Activated CD4-positive, alpha-beta T cell treated with anti-CD3 and anti-CD28 coated beads, Interleukin-2, amount 10 ng/mL, durations not matched to agents 24 days and 14 days (primary cell): ENCODE data around the gene TCOF1. TPM values are rescaled to one million over a fixed set of nuclear protein-coding genes. Genes with fewer than 3 reads are reported as not detected.

Source experiments
- DNase-seq: peaks from one replicate; pipeline ENCODE4 v3.0.0; 2022
- H3K27ac Mint-ChIP-seq: one replicate; pipeline ENCODE4 v1.8.0; 2022; ENCODE audit warnings: mild to moderate bottlenecking, mixed read lengths
- H3K27me3 Mint-ChIP-seq: one replicate; pipeline ENCODE4 v1.8.0; 2022; ENCODE audit warnings: mixed read lengths
- H3K36me3 Mint-ChIP-seq: one replicate; pipeline ENCODE4 v1.8.0; 2022; ENCODE audit warnings: low read depth, mild to moderate bottlenecking, mixed read lengths
- H3K4me1 Mint-ChIP-seq: one replicate; pipeline ENCODE4 v1.8.0; 2021; ENCODE audit warnings: mixed read lengths
- H3K4me3 Mint-ChIP-seq: one replicate; pipeline ENCODE4 v1.8.0; 2022; ENCODE audit warnings: mild to moderate bottlenecking, moderate library complexity, mixed read lengths
- H3K9me3 Mint-ChIP-seq: one replicate; pipeline ENCODE4 v1.8.0; 2021; ENCODE audit warnings: mixed read lengths
- intact Hi-C: fragments of 100-400 bp; cut with micrococcal nuclease; formaldehyde crosslinking; loops from one replicate; pipeline ENCODE4 v1.15.1; 2023
- total RNA-seq: library from RNA; stranded (reverse); gene quantifications from 2 replicates; pipeline ENCODE4 v1.2.3, GENCODE V29; 2022

Gene TCOF1
- total RNA-seq, 1 donor from 2014 or later: 130 TPM

DNA sequence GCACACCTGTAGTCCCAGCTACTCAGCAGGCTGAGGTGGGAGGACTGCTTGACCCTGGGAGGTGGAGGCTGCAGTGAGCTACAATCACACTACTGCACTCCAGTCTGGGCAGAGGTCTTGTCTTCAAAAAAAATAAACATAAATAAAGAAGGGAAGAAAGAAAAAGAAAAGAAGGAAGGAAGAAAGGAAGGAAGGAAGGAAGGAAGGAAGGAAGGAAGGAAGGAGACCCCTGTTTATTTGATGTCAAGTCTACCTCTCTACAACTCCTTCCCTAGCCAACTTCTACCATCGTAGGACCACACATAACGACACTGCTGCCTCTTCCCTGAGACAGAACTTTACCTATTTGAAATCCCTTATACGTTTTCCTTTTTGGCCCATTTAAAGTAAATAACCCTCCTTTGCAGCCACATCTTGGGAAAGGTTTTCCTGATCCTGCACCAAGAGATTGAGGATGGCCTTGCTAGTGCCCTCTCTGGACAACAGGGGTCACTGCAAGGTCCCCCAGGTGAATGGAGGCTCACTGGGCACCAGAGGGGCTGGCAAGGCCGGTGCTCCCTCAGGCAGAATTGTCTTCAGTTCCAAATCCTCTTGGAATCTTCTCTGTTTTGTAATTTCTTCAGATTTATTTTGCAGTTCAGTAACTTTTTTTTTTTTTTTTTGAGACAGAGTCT, 81.5 kb downstream of the TCOF1 start:
- Mint-ChIP-seq H3K4me1 (peaks cover 8% of the 10 kb centered on the region), H3K4me3 (no peak overlapping the region), H3K9me3 (no peaks in the 10 kb centered on the region), H3K36me3 (peaks cover 13% of the 10 kb centered on the region), H3K27ac (no peak overlapping the region), H3K27me3 (no peaks in the 10 kb centered on the region)
- intact Hi-C loops: loop anchor here (5.0 kb wide), 2 partner anchors 42 to 277 kb away; no protein-coding TSS in a partner anchor
- DNase-seq: no peak

DNA sequence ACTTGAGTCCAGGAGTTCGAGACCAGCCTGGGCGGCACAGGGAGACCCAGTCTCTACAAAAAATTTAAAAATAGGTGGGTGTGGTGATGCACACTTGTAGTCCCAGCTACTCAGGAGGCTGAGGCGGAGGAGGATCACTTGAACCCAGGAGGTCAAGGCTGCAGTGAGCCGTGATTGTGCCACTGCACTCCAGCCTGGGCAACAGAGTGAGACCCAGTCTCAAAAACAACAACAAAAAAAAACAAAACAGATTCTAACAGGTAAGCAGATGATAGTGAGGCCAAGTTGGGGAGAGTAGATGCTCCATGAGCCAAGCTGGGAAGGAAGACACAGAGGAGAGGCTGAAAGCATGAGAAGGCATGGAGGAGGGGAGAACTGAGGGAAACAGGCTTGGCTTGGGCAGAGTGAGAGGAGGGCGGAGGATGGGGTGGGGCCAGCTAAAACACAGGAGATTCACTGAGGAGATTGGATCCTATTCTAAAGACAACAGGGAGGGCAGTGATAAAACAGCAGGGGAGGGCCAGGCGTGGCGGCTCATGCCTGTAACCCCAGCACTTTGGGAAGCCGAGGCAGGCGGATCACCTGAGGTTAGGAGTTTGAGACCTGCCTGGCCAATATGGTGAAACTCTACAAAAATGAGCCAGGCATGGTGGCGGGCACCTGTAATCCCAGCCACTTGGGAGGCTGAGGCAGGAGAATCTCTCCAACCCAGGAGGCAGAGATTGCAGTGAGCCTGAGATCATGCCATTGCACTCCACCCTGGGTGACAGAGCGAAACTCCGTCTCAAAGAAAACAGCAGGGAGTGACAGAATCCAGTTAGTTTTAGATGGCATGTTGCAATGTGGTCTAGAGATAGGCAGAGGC, 83.7 kb downstream of the TCOF1 start:
- no peak overlapping the region for H3K4me3 Mint-ChIP-seq

GRCh38 chr5:150441813-150442698, 84.6 kb downstream of the TCOF1 start:
- Mint-ChIP-seq H3K4me3 (no peak overlapping the region), H3K27ac (no peak overlapping the region), H3K36me3 (peaks cover 41% of the 10 kb centered on the region), H3K27me3 (no peaks in the 10 kb centered on the region), H3K9me3 (no peaks in the 10 kb centered on the region), H3K4me1 (peaks cover 12% of the 10 kb centered on the region)
- intact Hi-C loops: no loop called here
- no peak for DNase-seq

More for the DNA sequence above, 83.7 kb downstream of the TCOF1 start:
- no peaks in the 10 kb centered on the region for H3K9me3 Mint-ChIP-seq
- intact Hi-C loops: no loop called here
- no peak for DNase-seq
- H3K27ac Mint-ChIP-seq: peak overlapping the region; percentile 20
- peaks cover 8% of the 10 kb centered on the region for H3K4me1 Mint-ChIP-seq
- H3K27me3 Mint-ChIP-seq: no peaks in the 10 kb centered on the region
- peaks cover 32% of the 10 kb centered on the region for H3K36me3 Mint-ChIP-seq

DNA sequence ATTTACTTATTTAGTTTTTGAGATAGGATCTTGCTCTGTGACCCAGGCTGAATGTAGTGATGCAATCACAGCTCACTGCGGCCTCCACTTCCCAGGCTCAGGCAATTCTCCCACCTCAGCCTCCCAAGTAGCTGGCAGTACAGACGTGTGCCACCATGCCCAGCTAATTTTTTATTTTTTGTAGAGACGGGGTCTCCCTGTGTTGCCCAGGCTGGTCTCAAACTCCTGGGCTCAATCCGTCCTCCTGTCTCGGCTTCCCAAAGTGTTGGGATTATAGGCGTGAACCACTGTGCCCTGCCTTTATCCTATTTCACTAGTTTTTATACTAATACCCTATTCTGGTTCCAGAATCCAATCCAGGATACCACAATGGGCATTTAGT, 85.2 kb downstream of the TCOF1 start:
- intact Hi-C loops: no loop called here
- no peaks in the 10 kb centered on the region for H3K27me3 Mint-ChIP-seq
- H3K9me3 Mint-ChIP-seq: no peaks in the 10 kb centered on the region
- no peak for DNase-seq
- peaks cover 15% of the 10 kb centered on the region for H3K4me1 Mint-ChIP-seq
- no peak overlapping the region for H3K27ac Mint-ChIP-seq
- no peak overlapping the region for H3K4me3 Mint-ChIP-seq
- H3K36me3 Mint-ChIP-seq: peaks cover 47% of the 10 kb centered on the region

DNA sequence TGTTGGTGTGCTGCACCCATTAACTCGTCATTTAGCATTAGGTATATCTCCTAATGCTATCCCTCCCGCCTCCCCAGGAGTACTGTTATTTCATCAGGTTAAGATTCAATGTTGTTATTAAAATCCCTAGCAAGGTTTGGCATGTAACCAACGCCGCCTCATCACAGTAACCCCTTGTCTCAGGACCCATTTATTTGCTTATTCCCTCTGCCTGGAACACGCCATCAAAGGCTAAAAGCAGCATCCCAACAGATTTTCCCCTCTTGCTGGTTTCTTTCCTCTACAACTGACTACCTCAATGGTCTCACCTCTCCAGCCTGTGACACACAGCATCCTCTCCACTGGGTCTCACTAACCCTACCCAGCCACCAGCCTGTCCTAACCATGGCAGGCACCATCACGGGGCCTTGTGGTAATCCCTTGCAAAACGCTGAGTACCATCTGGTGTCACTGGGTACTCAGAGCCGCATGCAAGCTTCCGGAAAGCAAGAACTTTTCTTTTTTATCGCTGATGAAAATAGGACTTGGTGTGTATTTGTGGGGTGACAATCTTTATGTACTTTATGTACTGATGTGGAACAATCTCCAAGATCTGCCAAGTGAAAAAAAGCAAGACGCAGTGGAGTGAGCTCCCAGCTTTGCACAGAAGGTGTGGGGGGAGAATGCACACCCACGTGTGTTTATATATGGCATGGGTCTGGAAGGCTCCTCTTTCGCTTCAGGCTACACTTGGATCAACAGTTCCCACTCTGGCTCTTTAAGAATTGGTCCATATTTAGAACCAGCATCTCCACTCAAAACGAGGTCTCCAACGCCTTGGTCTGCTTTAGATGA, 86.0 kb downstream of the TCOF1 start:
- Mint-ChIP-seq H3K27me3 (no peaks in the 10 kb centered on the region), H3K36me3 (peaks cover 55% of the 10 kb centered on the region), H3K4me1 (peaks cover 23% of the 10 kb centered on the region), H3K9me3 (no peaks in the 10 kb centered on the region), H3K27ac (peak overlapping the region; percentile 0), H3K4me3 (no peak overlapping the region)
- intact Hi-C loops: no loop called here
- DNase-seq: no peak

DNA sequence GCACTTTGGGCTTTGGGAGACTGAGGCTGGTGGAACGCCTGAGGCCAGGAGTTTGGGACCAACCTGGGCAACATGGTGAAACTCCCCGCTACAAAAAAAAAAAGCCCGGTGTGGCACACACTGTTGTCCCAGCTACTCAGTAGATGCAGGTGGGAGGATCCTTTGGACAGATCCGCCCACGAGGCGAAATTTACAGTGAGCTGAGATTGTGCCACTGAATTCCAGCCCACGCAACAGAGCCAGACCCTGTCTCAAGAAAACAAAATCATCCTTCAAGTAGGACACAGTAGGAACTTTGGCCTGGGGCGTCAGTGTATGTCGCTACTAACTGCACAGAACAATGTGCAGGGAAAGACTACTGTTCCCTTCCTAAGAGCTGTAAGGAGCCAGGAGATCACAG, 87.3 kb downstream of the TCOF1 start:
- no peak overlapping the region for H3K27ac Mint-ChIP-seq
- no peak for DNase-seq
- H3K4me3 Mint-ChIP-seq: peak overlapping the region; percentile 1
- H3K36me3 Mint-ChIP-seq: peaks cover 67% of the 10 kb centered on the region
- no peaks in the 10 kb centered on the region for H3K9me3 Mint-ChIP-seq
- H3K27me3 Mint-ChIP-seq: no peaks in the 10 kb centered on the region
- intact Hi-C loops: loop anchor here (5.0 kb wide), 1 partner anchor 708 kb away; no protein-coding TSS in a partner anchor
- H3K4me1 Mint-ChIP-seq: peaks cover 24% of the 10 kb centered on the region

- peak overlapping the region; percentile 61 for H3K27ac Mint-ChIP-seq
- DNase-seq: no peak
- peaks cover 65% of the 10 kb centered on the region for H3K36me3 Mint-ChIP-seq
- no peaks in the 10 kb centered on the region for H3K9me3 Mint-ChIP-seq
- H3K27me3 Mint-ChIP-seq: no peaks in the 10 kb centered on the region
- intact Hi-C loops: loop anchor here (5.0 kb wide), 1 partner anchor 706 kb away; no protein-coding TSS in a partner anchor
- peaks cover 24% of the 10 kb centered on the region for H3K4me1 Mint-ChIP-seq
- H3K4me3 Mint-ChIP-seq: peak overlapping the region; percentile 93
These were observed 88.6 kb downstream of the TCOF1 start for GRCh38 chr5:150446088-150446487.

DNA sequence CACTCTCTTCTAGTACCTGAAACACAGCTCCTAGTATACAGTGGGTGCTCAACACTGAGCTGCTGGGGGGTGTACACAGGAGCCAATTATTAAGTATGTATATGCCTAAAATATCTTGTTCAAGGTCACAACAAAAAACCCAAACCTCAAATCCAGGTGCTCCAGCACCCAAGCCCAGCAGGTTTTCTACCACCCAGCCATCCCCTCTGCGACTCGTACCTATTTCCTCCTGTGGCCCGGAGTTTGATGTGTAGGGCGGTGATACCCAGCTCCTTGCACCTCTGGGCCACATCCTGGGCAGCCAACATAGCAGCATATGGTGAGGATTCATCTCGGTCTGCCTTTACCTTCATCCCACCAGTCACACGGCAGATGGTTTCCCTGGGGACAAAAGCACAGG, 89.1 kb downstream of the TCOF1 start:
- H3K4me1 Mint-ChIP-seq: peaks cover 24% of the 10 kb centered on the region
- no peaks in the 10 kb centered on the region for H3K9me3 Mint-ChIP-seq
- peak overlapping the region; percentile 61 for H3K27ac Mint-ChIP-seq
- intact Hi-C loops: loop anchor here (5.0 kb wide), 1 partner anchor 706 kb away; no protein-coding TSS in a partner anchor
- peaks cover 64% of the 10 kb centered on the region for H3K36me3 Mint-ChIP-seq
- DNase-seq: no peak
- H3K27me3 Mint-ChIP-seq: no peaks in the 10 kb centered on the region
- peak overlapping the region; percentile 93 for H3K4me3 Mint-ChIP-seq

DNA sequence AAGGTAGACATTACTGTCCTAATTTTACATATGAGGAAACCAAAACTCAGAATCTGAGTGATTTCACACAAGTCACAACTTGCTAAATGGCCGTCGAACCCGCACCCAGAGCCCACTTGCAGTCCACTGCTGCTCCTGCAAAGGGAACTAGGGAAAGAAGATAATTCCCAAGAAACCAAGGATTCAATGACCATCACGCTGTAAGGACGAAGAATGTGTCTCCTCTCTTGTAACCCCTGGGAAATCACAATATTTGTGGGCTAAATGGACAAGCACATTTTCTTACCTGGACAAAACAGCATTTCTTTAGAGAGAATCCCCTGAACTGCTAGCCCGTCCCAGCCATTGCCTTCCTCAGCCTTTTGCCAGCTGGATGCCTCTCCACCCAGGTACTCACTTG, 89.7 kb downstream of the TCOF1 start:
- no peak for DNase-seq
- Mint-ChIP-seq H3K27ac (peak overlapping the region; percentile 97), H3K36me3 (peaks cover 64% of the 10 kb centered on the region), H3K27me3 (no peaks in the 10 kb centered on the region), H3K4me1 (peaks cover 24% of the 10 kb centered on the region), H3K9me3 (no peaks in the 10 kb centered on the region), H3K4me3 (peak overlapping the region; percentile 93)
- intact Hi-C loops: loop anchor here (5.0 kb wide), 1 partner anchor 705 kb away; no protein-coding TSS in a partner anchor

- H3K4me3 Mint-ChIP-seq: peak overlapping the region; percentile 93
- H3K27ac Mint-ChIP-seq: peak overlapping the region; percentile 97
- H3K27me3 Mint-ChIP-seq: no peaks in the 10 kb centered on the region
- intact Hi-C loops: loop anchor here (5.0 kb wide), 1 partner anchor 704 kb away; no protein-coding TSS in a partner anchor
- DNase-seq: no peak
- H3K9me3 Mint-ChIP-seq: no peaks in the 10 kb centered on the region
- peaks cover 61% of the 10 kb centered on the region for H3K36me3 Mint-ChIP-seq
- H3K4me1 Mint-ChIP-seq: peaks cover 24% of the 10 kb centered on the region
These were observed 90.8 kb downstream of the TCOF1 start for GRCh38 chr5:150448334-150448733.

DNA sequence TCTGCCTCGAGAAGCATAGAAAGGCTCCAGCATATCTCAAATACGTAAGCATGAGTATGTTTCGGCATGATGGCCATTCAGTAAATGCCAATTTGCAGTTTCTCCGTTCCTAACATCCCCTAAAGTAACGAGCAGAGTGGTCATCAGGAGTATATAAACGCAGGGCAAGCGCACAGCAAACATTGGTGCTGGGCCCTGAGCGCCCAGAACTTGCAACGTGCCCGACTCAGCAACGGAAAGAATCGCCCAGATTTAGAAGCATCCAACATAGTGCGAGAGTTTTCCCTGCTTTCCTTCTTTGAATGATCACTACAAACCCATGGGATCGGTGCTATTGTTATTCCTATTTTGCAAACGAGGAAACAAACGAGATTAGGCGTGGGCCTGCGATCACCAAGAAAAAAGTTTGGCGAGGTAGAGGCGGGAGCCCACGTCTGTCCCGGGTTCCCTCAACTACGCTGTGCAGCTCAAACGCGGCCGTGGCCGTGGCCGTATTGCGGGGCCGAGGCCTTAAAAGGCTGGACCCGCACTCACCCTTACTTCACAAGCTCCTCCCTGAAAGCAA, 91.5 kb downstream of the TCOF1 start:
- Mint-ChIP-seq H3K27ac (peak overlapping the region; percentile 97), H3K4me3 (peak overlapping the region; percentile 93), H3K27me3 (no peaks in the 10 kb centered on the region), H3K9me3 (no peaks in the 10 kb centered on the region), H3K4me1 (peaks cover 24% of the 10 kb centered on the region), H3K36me3 (peaks cover 54% of the 10 kb centered on the region)
- no peak for DNase-seq
- intact Hi-C loops: loop anchor here (1.0 to 5.0 kb wide), 4 partner anchors 38 to 703 kb away; partner anchors contain the start of genes RBM22 and TCOF1
